T-helper 2 cell (primary cell): ENCODE data around the gene LTB4R2.

Experiments
- DNase-seq, 5 experiments: peaks; one replicate each; pipeline versions ENCODE4 v3.0.0 to v3.0.0-alpha.2; 2012 to 2022

Gene LTB4R2

DNA sequence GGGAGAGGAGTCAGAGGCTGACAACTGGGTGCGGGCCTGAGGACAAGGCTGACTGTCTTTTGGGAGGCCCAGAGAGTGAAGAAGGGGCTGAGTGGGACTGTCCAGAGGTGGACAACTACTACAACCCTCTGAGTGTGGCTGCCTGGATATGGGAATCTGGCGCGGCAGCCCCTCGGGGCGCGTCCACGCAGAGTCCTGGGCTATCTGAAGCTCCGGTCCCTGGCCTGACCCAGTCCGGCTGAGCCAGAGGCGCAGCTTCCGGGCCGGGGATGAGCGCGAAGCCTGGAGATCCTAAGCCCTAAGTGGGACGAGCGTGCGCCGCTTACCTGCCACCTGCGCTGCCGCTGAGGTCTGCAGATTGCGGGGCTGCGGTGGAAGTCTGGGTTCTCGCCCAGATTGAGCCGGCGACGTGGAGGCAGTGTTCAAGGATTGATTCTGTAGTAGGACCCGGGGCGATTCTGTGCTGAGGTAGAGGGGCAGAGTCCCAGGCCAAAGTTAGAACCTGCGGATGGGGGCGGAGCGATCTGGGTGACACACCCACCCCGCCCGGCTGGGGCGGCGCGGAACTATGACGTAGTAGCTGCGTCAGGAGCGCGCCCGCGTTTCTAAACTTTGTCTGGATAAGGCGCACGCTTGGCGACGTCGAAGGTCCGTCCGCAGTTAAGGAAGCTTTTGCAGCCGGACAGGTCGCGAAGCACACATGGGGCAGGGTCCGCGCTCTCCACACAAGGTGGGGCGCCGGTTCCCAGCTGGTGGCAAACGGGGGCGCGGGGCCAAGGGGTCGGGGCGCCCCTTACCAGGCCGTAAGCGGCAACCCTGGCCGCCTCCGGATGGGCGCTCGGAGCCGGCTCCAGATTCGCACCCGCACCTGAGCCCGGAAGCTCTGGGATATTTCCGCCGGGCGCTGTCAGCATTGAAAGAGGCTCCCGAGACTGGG, 10.4 kb upstream of the LTB4R2 start, which contains the start of the genes DHRS1 and NOP9:
Gene DHRS1, minus strand, starts transcription at position 526 of the 937 bp plus-strand sequence. CDS start 674 bp downstream, outside the sequence.
Gene NOP9, plus strand, starts transcription at position 596 of the 937 bp plus-strand sequence. Its CDS starts 105 bp downstream, at position 701.
- peak; percentile 82 to 90 (median 86) for DNase-seq

DNA sequence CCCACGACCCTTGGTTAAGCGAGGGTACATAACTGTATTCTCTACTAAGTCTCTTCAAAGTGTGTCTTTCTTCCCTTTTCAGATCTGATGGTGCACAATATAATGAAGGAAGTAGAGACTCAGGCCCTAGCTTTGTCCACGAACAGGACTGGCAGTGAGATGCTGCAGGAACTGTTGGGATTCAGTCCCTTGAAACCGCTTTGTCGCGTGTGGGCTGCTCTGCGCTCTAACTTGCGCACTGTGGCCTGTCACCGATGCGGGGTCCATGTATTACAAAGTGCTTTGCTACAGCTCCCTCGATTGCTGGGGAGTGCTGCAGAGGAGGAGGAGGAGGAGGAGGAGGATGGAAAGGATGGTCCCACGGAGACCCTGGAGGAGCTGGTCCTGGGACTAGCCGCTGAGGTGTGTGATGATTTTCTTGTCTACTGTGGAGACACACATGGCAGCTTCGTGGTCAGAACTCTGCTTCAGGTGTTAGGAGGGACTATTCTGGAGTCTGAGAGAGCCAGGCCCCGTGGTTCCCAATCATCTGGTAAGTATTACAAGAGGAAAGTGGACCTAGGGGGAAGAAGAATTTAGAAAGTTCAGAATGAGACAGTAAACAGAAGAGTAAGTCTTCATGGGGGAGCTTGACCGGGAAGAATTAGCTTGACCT, 9.5 kb upstream of the LTB4R2 start:
- no peak for DNase-seq

DNA sequence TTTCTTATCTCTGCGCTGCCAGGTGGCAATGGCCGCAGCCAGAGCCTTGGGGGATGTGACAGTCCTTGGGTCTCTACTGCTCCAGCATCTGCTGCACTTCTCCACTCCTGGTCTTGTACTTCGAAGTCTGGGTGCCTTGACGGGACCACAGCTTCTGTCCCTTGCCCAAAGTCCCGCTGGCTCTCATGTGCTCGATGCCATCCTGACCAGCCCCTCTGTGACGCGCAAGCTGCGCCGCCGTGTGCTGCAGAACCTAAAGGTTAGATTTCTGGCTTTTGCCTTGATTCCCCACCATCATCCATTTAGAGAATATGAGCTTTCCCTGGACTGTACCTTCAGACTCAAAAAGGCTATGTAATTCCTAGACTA, 5.9 kb upstream of the LTB4R2 start:
- no peak for DNase-seq

DNA sequence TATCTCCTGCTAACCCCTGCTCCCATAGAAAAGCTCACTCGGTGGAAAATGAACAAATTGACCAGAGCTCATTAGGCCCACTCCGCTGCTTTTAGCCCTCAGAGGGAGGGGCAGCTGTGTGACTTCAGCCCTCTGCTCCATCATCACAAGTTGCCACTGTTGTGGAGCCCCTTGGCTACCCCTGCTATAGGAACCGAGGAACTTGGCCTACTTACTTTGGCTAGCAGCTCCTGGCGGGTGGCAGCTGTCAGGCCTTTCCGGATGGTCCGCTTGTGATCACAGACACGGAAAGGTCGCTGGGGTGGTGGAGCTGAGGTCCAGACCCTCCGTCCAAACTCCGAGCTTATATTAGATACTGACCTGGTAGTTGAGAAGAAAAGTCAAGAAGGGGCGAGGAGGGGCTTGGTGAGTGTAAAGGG, 2.8 kb upstream of the LTB4R2 start:
- DNase-seq = no peak

DNA sequence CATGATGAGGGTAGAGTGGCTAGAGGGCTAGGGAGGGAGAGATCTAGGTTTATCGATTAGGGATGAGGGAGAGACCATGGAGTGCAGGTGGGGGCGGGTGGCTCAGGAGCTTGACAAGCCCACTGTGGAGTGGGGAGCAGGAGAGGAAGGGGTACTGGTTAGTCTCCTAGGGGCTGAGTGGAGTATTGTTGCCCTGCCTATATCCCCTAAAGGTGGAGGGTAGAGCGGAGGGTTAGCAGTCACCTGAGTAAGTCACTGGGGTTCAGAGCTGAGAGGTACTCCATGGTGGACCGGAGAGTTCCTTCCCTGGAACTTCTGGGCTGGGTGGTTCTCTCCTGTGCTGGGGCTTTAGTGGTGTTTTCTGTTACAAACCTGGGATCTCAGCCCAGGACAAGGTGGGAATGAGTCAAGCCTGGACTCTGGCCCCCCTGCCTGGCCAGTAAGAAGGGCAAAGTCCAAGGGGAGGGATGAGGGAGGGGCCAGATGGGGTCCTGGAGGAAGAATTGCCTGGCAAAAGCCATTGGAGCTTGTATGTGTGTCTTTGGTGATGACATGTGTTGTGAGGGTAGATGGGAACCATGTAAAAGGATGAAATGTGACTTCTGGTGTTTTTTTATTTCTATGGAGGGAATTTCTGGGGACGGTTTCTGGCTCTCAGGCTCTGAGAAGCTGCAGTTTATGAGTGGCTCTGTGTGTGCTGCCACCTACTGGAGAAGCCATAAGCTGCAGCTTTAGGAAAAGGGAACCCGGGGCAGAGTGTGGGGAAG, 2.2 kb upstream of the LTB4R2 start, which contains the start of gene CIDEB:
Gene CIDEB, minus strand, starts transcription at position 403 of the 767 bp plus-strand sequence. Its CDS starts 119 bp downstream, at position 284.
- peak in 4 of 5 experiments; percentile 37 to 65 (median 40) for DNase-seq

DNA sequence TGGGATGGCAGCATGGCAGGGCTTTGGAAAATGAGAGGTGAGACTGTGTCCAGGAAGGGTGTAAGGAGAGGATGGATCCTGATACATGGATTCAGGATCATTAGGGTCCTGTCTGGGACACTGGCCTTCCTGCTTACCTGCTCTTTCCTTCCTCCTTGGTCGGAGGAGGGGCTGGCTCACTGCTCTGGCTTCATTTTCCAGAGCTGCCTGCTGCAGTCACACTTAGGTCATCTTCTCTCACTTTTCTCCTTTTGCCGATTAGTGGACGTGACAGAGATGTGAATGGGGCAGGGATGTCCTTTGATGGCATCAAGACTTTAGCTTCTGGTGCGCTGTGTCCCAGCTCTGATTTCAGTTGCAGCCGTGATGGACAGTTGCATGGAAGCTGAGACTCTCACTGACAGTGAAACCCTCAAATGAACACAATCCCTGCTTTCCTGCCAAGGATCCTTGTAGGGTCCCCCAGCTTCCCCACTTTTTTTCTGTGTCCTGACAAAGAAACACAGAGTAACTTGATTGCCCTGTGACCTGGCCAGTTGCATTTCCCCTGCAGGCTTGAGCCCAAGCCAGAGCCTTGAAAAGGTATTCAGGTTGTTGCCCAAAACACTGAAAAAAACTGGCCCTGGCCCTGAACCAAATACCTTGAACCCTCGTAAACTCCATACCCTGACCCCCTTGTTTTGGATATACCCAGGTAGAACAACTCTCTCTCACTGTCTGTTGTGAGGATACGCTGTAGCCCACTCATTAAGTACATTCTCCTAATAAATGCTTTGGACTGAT, 1.4 kb upstream of the LTB4R2 start:
- DNase-seq = no peak

DNA sequence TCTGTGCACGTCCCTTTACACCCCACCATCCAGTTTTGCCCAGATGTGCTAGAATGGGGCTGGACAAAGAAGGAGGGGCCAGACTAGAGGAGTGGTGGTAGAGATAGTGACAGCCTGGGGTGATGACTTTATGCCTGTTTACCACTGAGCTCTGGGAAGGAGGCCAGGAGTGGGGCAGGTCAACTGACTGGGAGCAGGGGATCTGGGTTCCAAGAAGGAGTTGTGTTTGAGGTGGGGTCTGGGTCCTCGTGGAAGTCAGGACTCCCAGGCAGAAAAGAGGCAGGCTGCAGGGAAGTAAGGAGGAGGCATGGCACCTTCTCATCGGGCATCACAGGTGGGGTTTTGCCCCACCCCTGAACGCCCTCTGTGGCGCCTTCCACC, 315 bp downstream of the LTB4R2 start:
- DNase-seq = no peak

DNA sequence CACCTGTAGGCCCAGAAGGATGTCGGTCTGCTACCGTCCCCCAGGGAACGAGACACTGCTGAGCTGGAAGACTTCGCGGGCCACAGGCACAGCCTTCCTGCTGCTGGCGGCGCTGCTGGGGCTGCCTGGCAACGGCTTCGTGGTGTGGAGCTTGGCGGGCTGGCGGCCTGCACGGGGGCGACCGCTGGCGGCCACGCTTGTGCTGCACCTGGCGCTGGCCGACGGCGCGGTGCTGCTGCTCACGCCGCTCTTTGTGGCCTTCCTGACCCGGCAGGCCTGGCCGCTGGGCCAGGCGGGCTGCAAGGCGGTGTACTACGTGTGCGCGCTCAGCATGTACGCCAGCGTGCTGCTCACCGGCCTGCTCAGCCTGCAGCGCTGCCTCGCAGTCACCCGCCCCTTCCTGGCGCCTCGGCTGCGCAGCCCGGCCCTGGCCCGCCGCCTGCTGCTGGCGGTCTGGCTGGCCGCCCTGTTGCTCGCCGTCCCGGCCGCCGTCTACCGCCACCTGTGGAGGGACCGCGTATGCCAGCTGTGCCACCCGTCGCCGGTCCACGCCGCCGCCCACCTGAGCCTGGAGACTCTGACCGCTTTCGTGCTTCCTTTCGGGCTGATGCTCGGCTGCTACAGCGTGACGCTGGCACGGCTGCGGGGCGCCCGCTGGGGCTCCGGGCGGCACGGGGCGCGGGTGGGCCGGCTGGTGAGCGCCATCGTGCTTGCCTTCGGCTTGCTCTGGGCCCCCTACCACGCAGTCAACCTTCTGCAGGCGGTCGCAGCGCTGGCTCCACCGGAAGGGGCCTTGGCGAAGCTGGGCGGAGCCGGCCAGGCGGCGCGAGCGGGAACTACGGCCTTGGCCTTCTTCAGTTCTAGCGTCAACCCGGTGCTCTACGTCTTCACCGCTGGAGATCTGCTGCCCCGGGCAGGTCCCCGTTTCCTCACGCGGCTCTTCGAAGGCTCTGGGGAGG, 985 bp downstream of the LTB4R2 start, which contains the start of gene LTB4R:
Gene LTB4R, plus strand, starts transcription at position 857 of the 959 bp plus-strand sequence. CDS start 4,150 bp downstream, outside the sequence.
- DNase-seq = peak; percentile 38 to 87 (median 59)

DNA sequence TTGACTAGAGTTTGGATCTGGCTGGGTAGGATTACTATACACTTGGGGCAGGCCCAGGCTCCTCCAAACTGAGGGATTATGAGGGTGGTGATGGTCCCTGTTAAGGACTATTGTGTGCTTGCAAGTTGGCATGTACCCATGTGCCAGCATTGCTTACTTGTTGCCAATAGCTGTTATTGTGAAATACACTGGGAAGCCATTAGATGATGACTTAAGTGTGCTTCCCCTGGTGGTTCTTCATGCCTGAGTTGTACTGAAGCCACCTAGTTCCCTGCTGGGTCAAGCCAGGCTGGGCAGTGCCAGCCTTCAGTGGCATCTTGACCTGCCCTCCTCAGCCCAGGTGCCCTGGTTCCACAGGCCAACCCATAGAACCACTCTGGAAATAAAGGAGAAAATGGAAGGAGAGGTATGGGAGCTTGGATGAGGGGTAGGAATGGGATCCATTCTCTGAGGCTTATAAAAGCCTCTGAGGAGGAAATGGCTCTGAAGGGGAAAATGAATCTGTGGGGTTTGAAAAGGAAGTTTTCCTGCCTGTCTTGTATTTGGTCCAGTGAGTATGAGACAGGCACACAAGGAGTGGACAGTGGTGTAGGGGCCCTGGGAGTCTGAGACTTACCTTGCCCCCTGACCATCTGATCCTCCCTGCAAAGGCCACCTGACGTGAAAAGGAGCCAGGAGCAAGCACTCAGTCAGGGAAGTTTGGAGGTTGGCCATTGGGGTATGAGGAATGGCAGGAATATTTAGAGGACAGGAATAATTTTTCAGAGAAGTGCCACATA, 2.1 kb downstream of the LTB4R2 start:
- DNase-seq = peak in 1 of 5 experiments; percentile 52

DNA sequence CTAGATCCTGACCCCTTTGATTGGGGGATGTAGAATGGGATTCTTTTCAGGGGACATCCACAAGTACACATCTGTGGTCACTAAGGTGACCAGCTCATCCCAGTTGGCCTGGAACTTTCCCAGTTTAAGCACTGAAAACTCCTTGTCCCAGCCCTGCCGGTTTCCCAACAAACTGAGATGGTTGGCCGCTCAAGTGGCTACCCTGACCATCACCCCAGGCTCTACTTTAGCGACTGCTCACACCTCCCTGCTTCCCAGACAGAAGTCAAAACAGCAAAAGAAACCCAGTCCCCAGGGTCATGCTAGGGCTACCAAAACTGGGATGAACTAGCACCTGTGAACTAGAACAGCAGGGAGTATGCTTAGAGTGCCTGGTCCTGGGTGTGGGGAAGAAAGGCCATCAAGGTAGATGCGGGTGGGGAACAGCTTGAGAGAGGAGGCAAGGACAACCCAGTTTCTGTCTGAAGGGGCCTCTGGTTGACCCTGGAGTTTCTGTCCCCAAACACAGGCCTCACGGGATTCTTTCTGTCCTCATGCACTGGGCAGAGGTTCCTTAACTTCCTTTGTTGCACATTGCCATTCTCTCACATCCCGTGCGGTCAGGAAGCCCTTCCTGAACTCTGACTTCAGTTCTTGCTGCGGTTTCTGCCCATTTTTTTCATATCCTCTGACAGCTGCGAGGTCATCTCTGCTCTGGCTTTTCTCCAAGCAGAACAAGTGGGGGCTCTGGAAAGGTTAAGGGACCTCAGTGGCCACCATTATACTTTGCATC, 3.0 kb downstream of the LTB4R2 start:
- DNase-seq = peak in 2 of 5 experiments; percentile 68 to 79

DNA sequence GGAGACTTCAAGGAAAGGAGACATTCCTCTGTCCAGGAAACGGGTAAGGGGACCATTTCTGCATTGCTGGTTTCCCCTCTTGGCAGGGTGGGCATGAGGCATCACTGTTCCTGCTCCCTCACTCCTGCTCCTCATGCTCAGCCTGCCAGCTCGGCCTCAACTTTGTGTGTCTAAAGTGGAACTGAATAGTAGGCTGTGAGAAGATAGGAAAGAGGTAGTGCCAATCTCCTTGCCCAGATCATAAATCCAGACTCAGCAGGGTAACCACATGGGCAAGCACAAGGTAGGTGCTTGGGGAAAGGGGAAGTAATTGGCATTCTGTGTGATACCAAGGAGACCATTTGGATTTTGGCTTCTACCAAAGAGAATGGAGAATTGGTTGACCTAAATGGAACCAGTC, 4.0 kb downstream of the LTB4R2 start:
- no peak for DNase-seq

DNA sequence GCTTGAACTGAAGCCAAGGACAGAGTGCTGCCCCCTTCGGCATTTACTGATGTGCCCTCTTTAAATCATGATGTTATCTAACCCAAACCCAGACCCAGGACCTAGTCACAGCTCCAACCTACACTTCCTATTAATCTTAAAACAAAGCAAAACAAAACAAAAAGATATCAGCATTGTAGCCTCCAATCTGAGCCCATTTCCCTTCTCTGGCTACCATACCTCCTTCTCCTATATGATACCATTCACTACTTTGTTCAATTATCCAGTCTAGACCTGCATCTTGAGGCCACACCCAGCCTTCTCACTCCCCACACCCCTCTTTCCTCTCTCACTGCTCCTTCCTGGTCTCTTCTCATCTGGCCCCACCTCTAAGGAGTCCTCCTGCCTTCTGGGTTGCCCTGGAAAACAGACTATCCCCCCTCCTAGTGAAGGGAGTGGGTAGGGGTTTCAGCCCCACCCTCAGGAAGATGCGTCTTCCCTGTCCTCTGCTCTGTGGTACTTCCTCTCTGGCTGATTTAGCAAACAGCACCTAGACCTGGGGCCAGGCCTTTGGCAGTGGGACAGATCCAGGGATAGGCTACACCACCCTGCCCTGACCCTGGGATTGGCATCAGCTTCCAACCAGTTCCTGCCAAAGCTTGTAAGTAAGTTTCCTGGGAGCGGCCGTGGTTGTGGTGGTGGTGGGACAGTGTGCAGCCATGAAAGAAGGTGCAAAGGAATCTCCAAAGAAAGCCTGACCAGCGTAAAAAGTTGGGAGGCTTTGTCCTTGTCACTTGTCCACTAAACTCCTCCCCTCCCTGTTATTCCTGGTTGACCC, 4.6 kb downstream of the LTB4R2 start:
- no peak for DNase-seq

DNA sequence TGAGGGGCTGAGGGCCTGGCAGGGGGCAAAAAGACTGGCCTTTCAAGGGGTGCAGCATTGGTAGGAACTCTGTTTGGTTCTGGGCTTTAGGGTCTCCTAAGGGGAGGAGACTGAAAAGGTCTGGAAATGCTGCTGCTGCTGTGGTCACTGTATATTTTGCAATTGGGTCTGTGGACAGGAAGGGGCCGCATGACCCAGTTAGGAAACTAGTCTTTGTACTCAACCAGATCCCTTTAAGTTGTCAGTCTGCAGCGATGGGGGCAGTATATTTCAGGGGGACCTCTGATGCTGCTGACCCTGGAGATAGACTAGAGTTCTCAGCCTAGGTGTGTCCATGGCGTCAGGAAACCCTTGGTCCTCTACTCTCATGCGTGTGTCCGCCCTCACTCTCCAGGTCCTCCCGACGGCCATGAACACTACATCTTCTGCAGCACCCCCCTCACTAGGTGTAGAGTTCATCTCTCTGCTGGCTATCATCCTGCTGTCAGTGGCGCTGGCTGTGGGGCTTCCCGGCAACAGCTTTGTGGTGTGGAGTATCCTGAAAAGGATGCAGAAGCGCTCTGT, 5.4 kb downstream of the LTB4R2 start:
- no peak for DNase-seq

DNA sequence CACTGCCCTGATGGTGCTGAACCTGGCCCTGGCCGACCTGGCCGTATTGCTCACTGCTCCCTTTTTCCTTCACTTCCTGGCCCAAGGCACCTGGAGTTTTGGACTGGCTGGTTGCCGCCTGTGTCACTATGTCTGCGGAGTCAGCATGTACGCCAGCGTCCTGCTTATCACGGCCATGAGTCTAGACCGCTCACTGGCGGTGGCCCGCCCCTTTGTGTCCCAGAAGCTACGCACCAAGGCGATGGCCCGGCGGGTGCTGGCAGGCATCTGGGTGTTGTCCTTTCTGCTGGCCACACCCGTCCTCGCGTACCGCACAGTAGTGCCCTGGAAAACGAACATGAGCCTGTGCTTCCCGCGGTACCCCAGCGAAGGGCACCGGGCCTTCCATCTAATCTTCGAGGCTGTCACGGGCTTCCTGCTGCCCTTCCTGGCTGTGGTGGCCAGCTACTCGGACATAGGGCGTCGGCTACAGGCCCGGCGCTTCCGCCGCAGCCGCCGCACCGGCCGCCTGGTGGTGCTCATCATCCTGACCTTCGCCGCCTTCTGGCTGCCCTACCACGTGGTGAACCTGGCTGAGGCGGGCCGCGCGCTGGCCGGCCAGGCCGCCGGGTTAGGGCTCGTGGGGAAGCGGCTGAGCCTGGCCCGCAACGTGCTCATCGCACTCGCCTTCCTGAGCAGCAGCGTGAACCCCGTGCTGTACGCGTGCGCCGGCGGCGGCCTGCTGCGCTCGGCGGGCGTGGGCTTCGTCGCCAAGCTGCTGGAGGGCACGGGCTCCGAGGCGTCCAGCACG, 6.1 kb downstream of the LTB4R2 start:
- DNase-seq = no peak

DNA sequence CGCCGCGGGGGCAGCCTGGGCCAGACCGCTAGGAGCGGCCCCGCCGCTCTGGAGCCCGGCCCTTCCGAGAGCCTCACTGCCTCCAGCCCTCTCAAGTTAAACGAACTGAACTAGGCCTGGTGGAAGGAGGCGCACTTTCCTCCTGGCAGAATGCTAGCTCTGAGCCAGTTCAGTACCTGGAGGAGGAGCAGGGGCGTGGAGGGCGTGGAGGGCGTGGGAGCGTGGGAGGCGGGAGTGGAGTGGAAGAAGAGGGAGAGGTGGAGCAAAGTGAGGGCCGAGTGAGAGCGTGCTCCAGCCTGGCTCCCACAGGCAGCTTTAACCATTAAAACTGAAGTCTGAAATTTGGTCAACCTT, 6.6 kb downstream of the LTB4R2 start:
- no peak for DNase-seq

DNA sequence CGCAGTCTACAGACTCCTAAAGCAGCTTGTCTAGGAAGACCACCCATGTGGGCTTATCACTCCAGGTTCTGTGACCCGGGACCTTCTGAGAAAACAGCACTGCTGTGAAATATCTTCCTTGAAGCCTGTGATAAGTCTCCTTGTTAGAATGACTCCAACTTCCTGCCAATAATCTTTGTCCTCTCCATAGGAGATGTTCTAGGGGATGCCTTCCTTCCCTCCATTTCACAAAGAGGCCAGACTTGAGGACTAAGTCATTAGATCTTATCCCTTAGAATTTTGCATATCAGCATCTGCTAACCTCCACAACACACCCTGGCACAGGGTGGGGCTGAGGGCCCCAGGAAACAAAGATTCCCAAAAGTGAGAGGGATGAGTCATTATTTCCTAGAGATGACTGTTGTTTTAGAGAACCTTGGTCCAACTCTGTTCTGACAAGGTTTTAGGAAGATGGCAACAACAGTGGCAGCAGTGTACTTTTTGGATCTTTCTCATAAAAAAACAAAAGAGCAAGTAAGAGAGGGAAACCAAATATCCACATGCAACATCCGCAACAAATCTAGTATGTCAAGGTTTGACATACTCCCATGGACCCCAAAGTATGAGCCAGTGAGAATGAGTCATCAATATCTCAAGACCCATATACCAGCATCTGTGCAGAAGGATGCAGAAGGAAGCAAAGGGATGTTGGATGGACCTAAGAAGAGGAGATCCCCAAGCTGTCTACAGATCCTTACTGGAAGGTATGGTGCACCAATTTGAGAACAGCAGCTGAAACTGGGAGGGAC, 7.4 kb downstream of the LTB4R2 start:
- no peak for DNase-seq
